Activated T-cell treated with anti-CD3 and anti-CD28 coated beads, Interleukin-2, amount 50 U/mL, for 72 hours (primary cell): ENCODE data around the gene PSMB10. TPM values are rescaled to one million over a fixed set of nuclear protein-coding genes. Genes with fewer than 3 reads are reported as not detected.

ENCODE experiments used
- ATAC-seq, 2 donors: fragments of 150-1000 bp; cut with Tn5 transposase; replicated peaks in 1 of 2; 2 replicates each; pipeline ENCODE4 v1.10.0; 2021; ENCODE audit warnings: moderate library complexity in 2 of 2, mild to moderate bottlenecking in 1 of 2
- DNase-seq, 2 donors: peaks; one replicate each; pipeline ENCODE4 v3.0.0; 2021 to 2022; ENCODE audit warnings: mixed read lengths in 1 of 2
- H3K27ac Mint-ChIP-seq: one replicate; pipeline ENCODE4 v1.8.0; 2022; ENCODE audit warnings: mild to moderate bottlenecking, moderate library complexity, mixed read lengths
- H3K27me3 Mint-ChIP-seq: one replicate; pipeline ENCODE4 v1.8.0; 2022; ENCODE audit warnings: low read depth, mixed read lengths
- H3K36me3 Mint-ChIP-seq, 2 donors: one replicate each; pipeline ENCODE4 v1.8.0; 2022; ENCODE audit warnings: mixed read lengths in 2 of 2, mild to moderate bottlenecking in 1 of 2; ENCODE audit not compliant: insufficient read depth in 2 of 2
- H3K4me1 Mint-ChIP-seq: one replicate; pipeline ENCODE4 v1.8.0; 2022; ENCODE audit warnings: low read depth, mixed read lengths
- H3K4me3 Mint-ChIP-seq, 2 donors: one replicate each; pipeline ENCODE4 v1.8.0; 2022; ENCODE audit warnings: mild to moderate bottlenecking in 2 of 2, mixed read lengths in 2 of 2, moderate library complexity in 2 of 2
- H3K9me3 Mint-ChIP-seq, 2 donors: one replicate each; pipeline ENCODE4 v1.8.0; 2022; ENCODE audit warnings: mixed read lengths in 2 of 2
- total RNA-seq, 2 donors: library from RNA; stranded (reverse); gene quantifications; one replicate each; pipeline ENCODE4 v1.2.3, GENCODE V29; 2022

Gene PSMB10
- total RNA-seq, 2 donors from 2014 or later = 169 to 184 TPM

DNA sequence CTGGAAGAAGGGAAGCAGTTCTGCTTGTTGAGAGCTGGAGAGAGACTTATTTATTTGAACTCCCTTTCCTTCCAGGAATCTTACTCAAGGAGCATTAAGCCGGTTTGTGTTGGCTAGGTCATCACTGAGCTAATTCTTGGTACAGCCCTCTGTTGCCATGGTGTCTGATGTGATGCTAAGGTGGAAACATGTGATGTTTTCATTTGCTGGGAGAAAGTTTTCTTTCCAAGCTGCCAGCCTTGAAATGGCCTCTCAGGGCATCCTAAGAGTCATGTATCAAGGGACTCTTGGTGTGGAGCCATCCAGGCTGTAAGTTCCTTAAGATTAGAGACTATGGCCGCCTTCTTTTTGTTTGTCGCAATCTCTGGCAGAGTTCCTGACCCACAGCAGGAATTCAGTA is 39.4 kb downstream of the PSMB10 start:
- ATAC-seq = no peak
- Mint-ChIP-seq H3K9me3 (no peaks in the 10 kb centered on the region), H3K27ac (no peak overlapping the region), H3K4me1 (peaks cover 46% of the 10 kb centered on the region), H3K36me3 (peaks cover 3 to 4% of the 10 kb centered on the region in 2 donors), H3K4me3 (no peak overlapping the region), H3K27me3 (no peaks in the 10 kb centered on the region)
- DNase-seq = no peak

DNA sequence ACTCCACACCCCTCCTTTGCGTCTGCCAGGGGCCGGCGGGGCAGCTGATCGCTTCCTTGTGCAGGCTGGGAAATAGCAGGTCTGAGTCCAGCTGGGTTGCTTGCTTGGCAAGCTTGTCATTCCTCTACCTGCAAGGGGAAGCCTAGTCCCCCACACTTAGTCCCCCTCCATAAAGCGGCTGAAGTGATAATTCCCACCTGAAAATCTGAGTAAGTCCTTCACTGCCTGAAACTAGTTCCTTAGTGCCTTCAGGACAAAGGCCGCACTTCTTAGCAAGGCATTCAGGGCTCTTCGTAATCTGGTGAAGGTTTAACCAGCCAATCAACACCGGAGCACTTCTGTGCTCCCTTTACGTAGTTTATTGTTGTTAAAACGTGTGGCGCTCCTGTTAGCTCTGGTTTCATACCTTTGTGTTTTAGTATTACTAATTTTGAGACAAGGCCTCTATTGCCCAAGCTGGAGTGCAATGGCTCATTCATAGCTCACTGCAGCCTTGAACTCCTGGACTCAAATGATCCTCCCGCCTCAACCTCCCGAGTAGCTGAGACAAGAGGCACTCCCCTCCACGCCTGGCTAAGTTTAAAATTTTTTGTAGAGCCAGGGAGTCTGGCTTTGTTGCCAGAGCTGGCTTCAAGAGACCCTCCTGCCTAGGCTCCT is 42.8 kb downstream of the PSMB10 start:
- Mint-ChIP-seq H3K9me3 (no peaks in the 10 kb centered on the region), H3K4me3 (peak overlapping the region; percentile 98), H3K27ac (peak overlapping the region; percentile 98), H3K4me1 (peaks cover 48% of the 10 kb centered on the region), H3K27me3 (no peaks in the 10 kb centered on the region), H3K36me3 (peaks cover 3 to 4% of the 10 kb centered on the region in 2 donors)
- ATAC-seq (no peak), DNase-seq (peak in 1 of 2 donors; percentile 28)

DNA sequence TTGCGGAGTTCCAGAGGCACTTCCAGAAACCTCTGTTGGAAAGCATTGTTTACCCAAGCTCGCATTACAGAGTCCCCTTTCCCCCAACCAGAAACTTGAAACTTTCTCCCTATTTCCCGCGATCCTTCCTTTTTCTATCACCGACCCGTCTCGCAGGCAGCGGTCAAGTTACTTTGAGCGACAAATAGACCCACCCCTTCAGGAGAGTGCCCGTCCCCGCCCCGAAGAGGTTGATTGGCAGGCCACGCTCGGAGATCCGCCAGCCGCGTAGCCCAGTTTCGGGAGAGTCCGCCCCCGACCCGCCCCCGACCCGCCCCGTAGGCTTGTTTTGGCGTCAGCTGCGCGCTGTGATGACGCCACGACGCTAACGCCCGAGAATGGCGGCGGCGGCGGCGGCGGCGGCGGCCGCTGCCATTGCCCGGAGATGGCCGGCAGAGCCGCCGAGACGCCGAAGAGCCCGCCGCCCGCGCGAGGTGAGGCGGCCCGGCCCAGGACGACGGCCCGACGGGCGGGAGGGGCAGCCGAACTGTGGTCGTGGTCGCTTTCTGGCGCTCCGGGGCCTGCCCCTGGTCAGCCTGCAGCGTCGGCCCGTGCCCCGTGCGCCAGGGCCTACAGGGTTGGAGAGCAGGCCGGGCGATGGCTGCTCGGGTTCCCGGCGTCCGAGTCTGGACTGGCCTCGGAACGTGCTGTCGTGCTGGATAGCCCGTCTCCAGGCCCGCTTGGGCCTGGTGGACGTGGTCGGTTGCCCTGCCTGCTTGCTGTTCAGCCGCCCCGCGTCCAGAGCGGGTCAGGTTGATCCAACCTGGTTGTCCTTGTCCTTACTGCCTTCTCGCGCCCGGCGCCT is 43.5 kb downstream of the PSMB10 start, which contains the start of gene PSKH1:
Gene PSKH1, plus strand, starts transcription at position 356 of the 844 bp plus-strand sequence. CDS start 15,496 bp downstream, outside the sequence.
- H3K36me3 Mint-ChIP-seq = peaks cover 2 to 3% of the 10 kb centered on the region in 2 donors
- no peaks in the 10 kb centered on the region for H3K9me3 Mint-ChIP-seq
- H3K27me3 Mint-ChIP-seq = no peaks in the 10 kb centered on the region
- ATAC-seq (peak; percentile 99), DNase-seq (peak; percentile 95)
- peak within 1 kb of the TSS; percentile 98 for H3K4me3 Mint-ChIP-seq
- peak within 1 kb of the TSS; percentile 98 for H3K27ac Mint-ChIP-seq
- peaks cover 44% of the 10 kb centered on the region for H3K4me1 Mint-ChIP-seq

DNA sequence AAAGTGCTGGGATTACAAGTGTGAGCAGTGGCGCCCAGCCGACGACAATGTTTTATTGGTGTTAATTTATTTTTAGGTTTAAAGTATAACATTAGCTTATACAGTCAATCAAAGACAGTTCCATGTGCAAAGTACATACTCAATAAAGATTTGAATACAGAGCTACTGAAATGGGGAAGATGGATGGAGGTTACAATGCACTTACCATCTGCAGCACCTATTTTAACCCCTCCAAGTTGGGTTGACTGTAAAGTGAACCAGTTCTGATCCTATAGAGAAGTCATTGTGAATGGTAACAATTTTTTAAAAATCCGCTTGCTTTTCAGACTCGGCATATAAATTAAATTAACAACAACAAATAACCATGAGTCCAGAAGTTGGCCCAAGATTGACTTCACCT is 44.3 kb downstream of the PSMB10 start:
- H3K27me3 Mint-ChIP-seq = no peaks in the 10 kb centered on the region
- ATAC-seq = no peak
- H3K36me3 Mint-ChIP-seq = peaks cover 2 to 3% of the 10 kb centered on the region in 2 donors
- peaks cover 41% of the 10 kb centered on the region for H3K4me1 Mint-ChIP-seq
- no peaks in the 10 kb centered on the region for H3K9me3 Mint-ChIP-seq
- H3K27ac Mint-ChIP-seq = peak overlapping the region; percentile 40
- peak overlapping the region; percentile 75 to 98 for H3K4me3 Mint-ChIP-seq
- DNase-seq = no peak

DNA sequence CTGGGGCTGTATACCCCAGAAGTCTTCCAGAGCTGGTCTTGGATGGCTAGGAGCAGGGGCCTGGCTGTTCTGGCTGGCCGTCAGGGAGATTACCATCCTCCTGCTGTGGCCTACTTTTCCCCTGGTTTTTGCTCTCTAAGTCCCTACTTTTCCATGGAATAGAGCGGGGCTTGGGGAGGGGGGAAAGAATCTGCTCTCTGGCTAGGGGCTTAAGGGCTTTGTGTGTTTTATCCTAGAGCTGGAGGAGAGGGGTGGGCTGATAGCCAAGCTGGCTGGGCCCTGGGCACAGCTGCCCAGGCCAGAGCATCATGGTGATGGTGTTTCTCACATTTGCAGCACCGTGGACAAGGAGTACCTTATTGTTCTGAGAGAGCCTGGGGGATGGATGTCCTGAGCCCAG is 48.3 kb downstream of the PSMB10 start:
- H3K9me3 Mint-ChIP-seq = no peaks in the 10 kb centered on the region
- ATAC-seq = no peak
- no peak overlapping the region for H3K4me3 Mint-ChIP-seq
- peaks cover 14% of the 10 kb centered on the region for H3K4me1 Mint-ChIP-seq
- peaks cover under 1 to 5% of the 10 kb centered on the region in 2 donors for H3K36me3 Mint-ChIP-seq
- H3K27ac Mint-ChIP-seq = no peak overlapping the region
- no peak for DNase-seq
- H3K27me3 Mint-ChIP-seq = no peaks in the 10 kb centered on the region

DNA sequence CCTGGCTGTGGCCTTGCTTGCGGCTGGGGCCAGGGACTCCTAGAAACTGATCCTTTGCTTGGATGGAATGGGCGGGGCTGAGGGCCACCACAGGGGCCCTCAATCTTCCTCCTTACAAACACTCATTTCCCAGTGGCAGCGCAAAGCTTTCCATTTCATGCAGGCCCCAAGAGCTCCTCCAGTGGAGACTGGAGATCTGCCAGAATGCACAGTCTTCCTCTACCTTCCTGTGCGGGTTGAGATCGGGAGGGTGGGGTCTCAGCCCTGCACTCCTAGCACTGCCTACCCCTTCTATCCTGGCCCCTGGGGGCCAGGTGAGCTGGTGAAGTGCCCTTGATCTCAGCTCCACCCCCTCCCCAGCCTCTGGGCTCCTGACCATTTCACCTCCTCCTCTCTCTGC is 50.3 kb downstream of the PSMB10 start:
- peak overlapping the region; percentile 31 for H3K27ac Mint-ChIP-seq
- H3K4me1 Mint-ChIP-seq = peaks cover 5% of the 10 kb centered on the region
- no peaks in the 10 kb centered on the region for H3K9me3 Mint-ChIP-seq
- no peak overlapping the region for H3K4me3 Mint-ChIP-seq
- DNase-seq (no peak), ATAC-seq (no peak)
- no peaks in the 10 kb centered on the region for H3K27me3 Mint-ChIP-seq
- peaks cover 2 to 5% of the 10 kb centered on the region in 2 donors for H3K36me3 Mint-ChIP-seq

DNA sequence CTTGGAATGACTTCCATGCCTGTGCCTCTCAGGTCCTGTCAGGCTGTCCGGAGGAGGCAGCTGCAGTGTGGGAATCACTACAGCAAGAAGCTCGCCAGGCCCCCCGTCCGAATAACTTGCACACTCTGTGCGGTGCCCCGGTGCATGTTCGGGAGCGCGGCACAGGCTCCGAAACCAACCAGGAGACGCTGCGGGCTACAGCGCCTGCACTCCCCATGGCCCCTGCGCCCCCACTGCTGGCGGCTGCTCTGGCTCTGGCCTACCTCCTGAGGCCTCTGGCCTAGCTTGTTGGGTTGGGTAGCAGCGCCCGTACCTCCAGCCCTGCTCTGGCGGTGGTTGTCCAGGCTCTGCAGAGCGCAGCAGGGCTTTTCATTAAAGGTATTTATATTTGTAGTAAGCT is 50.7 kb downstream of the PSMB10 start:
- ATAC-seq = no peak
- Mint-ChIP-seq H3K4me1 (peaks cover 5% of the 10 kb centered on the region), H3K36me3 (peaks cover 3 to 5% of the 10 kb centered on the region in 2 donors)

DNA sequence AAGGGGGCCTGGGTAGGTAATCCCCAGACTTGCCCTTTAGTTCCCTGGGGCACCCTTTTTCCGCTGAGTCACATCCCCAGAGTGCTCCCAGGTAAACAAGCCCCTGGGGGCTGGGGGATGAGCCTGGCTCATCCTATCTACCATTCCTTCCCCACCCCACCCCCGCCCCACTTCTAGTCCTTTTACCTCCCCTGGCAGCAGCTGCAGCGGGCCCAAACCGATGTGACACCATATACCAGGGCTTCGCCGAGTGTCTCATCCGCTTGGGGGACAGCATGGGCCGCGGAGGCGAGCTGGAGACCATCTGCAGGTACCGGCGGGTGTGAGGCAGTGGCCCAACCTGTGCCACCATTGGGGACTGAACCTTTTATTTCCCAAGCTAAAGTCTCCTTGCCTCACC is 51.1 kb downstream of the PSMB10 start:
- no peak for DNase-seq

More for the DNA sequence above, 50.7 kb downstream of the PSMB10 start:
- no peak overlapping the region for H3K4me3 Mint-ChIP-seq
- no peak for DNase-seq
- no peaks in the 10 kb centered on the region for H3K9me3 Mint-ChIP-seq
- H3K27me3 Mint-ChIP-seq = no peaks in the 10 kb centered on the region
- H3K27ac Mint-ChIP-seq = no peak overlapping the region

DNA sequence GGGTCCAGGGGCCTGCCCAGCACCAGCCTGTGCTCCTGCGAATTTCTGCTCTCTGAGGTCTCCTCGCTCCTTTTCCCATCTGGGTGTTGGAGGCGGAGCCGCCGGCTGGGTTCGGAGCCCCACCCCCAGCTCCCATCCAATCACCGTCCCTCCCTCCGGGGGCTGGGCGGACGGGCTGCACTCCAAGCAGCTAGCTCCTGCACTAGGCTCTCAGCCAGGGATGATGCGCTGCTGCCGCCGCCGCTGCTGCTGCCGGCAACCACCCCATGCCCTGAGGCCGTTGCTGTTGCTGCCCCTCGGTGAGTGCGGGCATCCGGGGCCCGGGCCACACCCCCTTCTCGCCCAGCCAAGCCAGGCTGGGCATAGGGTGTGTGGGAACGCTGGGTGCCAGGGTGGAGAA is 52.0 kb downstream of the PSMB10 start, which contains the start of gene NRN1L:
Gene NRN1L, plus strand, starts transcription at position 202 of the 400 bp plus-strand sequence. Its CDS starts 19 bp downstream, at position 221.
- ATAC-seq = no peak

More for the DNA sequence above, 51.1 kb downstream of the PSMB10 start:
- Mint-ChIP-seq H3K4me1 (peaks cover 5% of the 10 kb centered on the region), H3K9me3 (no peaks in the 10 kb centered on the region), H3K27ac (no peak overlapping the region), H3K4me3 (no peak overlapping the region), H3K36me3 (peaks cover 3 to 5% of the 10 kb centered on the region in 2 donors), H3K27me3 (no peaks in the 10 kb centered on the region)
- ATAC-seq = no peak

More for the DNA sequence above, 52.0 kb downstream of the PSMB10 start, which contains the start of gene NRN1L:
- Mint-ChIP-seq H3K9me3 (no peaks in the 10 kb centered on the region), H3K36me3 (peaks cover 6 to 7% of the 10 kb centered on the region in 2 donors), H3K27me3 (no peaks in the 10 kb centered on the region), H3K4me1 (peaks cover 5% of the 10 kb centered on the region), H3K27ac (no peak within 1 kb of the TSS), H3K4me3 (no peak within 1 kb of the TSS)
- DNase-seq = no peak

Other genes with a start within 250 kb of the PSMB10 start
- gene GFOD2, start 217.5 kb downstream of the PSMB10 start, total RNA-seq = 10 to 100 TPM; 11.3 to 11.6 TPM
- gene RANBP10, start 130.3 kb downstream of the PSMB10 start, total RNA-seq = 10 to 100 TPM; 17.1 to 24.8 TPM
- under 1 TPM; 0.39 to 0.86 TPM for gene TSNAXIP1, start 130.0 kb downstream of the PSMB10 start, total RNA-seq
- 10 to 100 TPM; 31.7 to 39.2 TPM for gene THAP11, start 94.5 kb downstream of the PSMB10 start, total RNA-seq
- gene NUTF2, start 89.9 kb downstream of the PSMB10 start, total RNA-seq = 10 to 100 TPM; 80.8 to 90.1 TPM
- gene CENPT, start 89.2 kb downstream of the PSMB10 start, total RNA-seq = 10 to 100 TPM; 43.6 to 59.4 TPM
- gene EDC4, start 63.8 kb downstream of the PSMB10 start, total RNA-seq = 10 to 100 TPM; 82.9 to 86.4 TPM
- 1 to 10 TPM in 1 of 2 donors, under 1 TPM in 1; 0.60 to 1.9 TPM for gene NRN1L, start 52.0 kb downstream of the PSMB10 start, total RNA-seq
- gene PSKH1, start 43.6 kb downstream of the PSMB10 start, total RNA-seq = 10 to 100 TPM; 16.1 to 16.2 TPM
- 1 to 10 TPM; 4.2 to 5.0 TPM for gene CTRL, start 5.0 kb downstream of the PSMB10 start, total RNA-seq
- gene LCAT, start 7.3 kb upstream of the PSMB10 start, total RNA-seq = 10 to 100 TPM; 12.3 to 20.1 TPM
- gene SLC12A4, start 31.8 kb upstream of the PSMB10 start, total RNA-seq = 10 to 100 TPM; 32.6 to 34.7 TPM
- gene DPEP3, start 43.6 kb upstream of the PSMB10 start, total RNA-seq = under 1 TPM; 0.12 to 0.16 TPM
- 10 to 100 TPM; 11.4 to 11.6 TPM for gene DPEP2, start 62.6 kb upstream of the PSMB10 start, total RNA-seq
- gene DPEP2NB, start 79.1 kb upstream of the PSMB10 start, total RNA-seq = not detected
- gene DDX28, start 86.4 kb upstream of the PSMB10 start, total RNA-seq = 10 to 100 TPM; 12.6 to 13.4 TPM
- 10 to 100 TPM; 21.4 to 22.4 TPM for gene DUS2, start 86.4 kb upstream of the PSMB10 start, total RNA-seq
- gene NFATC3, start 148.5 kb upstream of the PSMB10 start, total RNA-seq = 10 to 100 TPM; 79.7 to 82.5 TPM